Keratinocyte (primary cell): ENCODE results near the gene TAF4B.

Experiments
- CTCF ChIP-seq, 3 experiments: IDR thresholded peaks in 1 of 3; conservative IDR thresholded peaks in 1 of 3; optimal IDR thresholded peaks in 1 of 3; 2 replicates in 2 of 3; 3 replicates in 1 of 3; pipeline versions ENCODE3 to v1.5.1; 2011; ENCODE audit warnings: low read length in 3 of 3, mild to moderate bottlenecking in 3 of 3, moderate library complexity in 2 of 3, control low read depth in 1 of 3, inconsistent platforms in 1 of 3; ENCODE audit not compliant: insufficient read depth in 2 of 3; ENCODE audit errors: extremely low read depth in 1 of 3
- EZH2 ChIP-seq: IDR thresholded peaks from one replicate; pipeline ENCODE4 v1.6.1; 2012; ENCODE audit warnings: inconsistent platforms, mild to moderate bottlenecking, low read length, moderate library complexity

GRCh38 chr18:26438980-26439379, 212.7 kb downstream of the TAF4B start:
- TF ChIP-seq CTCF (optimal IDR thresholded peaks at IDR 0.05 in 1 of 3, IDR thresholded peaks at IDR 0.05 in 1 of 3, conservative IDR thresholded peaks at IDR 0.05 in 1 of 3; ENCODE audit: extremely low read depth in 1 of 3, insufficient read depth in 2 of 3, low read length in 3 of 3) = no peak
- TF ChIP-seq EZH2 = no peak
